ENCODE measurements around the gene PXYLP1.

Gene PXYLP1

DNA sequence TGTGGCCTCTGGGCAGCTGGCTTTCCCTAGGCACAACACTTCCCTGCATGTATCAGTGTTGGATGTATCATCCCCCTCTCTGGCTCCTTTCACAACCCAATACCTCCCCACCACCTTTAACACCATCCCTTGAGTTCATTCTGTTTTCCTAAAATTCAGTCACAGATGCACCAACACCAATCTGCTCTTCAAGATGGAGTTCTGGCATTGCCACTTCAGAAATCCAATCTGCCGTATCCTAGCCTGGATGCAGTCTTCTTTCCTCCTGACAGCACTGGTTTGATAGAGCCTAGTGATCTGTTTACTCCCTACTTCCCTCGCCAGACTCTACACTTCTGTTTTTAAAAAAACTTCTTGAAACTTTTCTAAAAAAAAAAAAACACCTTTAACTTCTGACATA, 21.7 kb downstream of the PXYLP1 start:
- DNase-seq: no peak

DNA sequence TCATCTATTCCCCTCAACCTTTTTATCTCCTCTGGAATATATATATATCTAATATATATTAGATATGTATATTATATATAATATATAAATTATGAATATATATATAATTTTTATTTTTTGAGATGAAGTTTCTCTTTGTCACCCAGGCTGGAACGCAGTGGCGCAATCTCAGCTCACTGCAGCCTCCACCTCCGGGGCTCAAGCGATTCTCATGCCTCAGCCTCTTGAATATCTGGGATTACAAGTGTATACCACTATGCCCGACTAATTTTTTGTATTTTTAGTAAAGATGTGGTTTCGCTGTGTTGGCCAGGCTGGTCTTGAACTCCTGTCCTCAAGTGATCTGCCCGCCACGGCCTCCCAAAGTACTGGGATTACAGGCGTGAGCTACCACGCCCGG, 22.2 kb downstream of the PXYLP1 start:
- no peak for DNase-seq

GRCh38 chr3:141255137-141255845, 23.7 kb downstream of the PXYLP1 start:
- no peak for DNase-seq

GRCh38 chr3:141255846-141256261, 24.2 kb downstream of the PXYLP1 start:
- DNase-seq: no peak

DNA sequence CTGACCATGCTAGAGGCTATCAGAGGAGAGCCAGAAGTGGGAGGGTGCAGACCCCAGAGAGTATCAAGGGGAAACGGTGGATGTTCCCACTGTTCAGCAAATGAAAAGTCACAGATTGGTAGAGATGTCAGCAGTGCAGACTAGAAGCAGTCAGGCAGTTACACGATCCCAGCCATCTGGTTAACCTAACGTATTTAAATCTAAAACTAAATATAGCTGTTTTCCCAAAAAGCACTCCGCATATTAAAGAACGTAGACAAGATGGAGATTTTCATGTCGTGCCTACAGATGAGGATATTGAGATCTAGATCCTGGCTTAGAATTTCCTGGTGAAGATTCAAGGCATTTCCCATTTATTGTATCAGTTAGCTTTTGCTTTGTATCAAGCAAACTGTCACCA, 25.2 kb downstream of the PXYLP1 start:
- DNase-seq: no peak

DNA sequence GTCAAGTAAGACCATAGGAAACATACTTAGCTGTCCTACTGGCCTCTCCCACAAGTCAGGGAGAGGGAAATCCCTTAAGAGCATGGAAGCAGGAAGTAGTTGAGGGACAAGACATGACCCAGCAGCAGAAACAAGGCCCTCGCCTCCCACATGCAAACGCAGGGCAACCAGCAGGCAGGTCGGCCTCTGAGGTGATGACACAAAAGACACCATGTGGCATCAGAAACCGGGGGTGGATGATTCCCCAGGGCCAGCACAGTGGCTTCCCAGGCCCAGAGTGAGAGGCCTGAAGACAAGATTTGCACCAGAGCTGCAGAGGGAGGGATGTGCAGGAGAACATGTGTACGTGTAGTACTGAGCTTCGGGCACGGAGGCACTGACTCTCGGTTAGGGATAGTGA, 26.3 kb downstream of the PXYLP1 start:
- no peak for DNase-seq

DNA sequence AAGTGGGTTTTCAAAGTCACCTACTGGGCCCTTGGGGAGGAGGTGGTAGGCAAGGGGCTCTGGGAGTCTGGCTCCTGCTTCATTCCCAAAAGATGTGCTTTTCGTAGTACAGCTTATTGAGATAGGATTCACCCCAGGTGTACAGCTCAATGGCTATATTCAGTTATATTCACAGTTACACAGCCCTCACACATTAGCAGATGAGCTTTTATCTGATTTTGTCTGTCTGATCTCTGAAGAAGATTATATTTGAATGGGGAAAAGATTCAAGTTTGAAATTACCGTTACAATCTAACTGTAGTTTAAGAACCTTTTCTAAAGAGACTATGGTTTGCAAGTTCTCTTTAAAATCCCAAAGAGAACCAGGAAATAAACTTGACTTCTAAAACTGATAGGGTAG, 27.3 kb downstream of the PXYLP1 start:
- no peak for DNase-seq

DNA sequence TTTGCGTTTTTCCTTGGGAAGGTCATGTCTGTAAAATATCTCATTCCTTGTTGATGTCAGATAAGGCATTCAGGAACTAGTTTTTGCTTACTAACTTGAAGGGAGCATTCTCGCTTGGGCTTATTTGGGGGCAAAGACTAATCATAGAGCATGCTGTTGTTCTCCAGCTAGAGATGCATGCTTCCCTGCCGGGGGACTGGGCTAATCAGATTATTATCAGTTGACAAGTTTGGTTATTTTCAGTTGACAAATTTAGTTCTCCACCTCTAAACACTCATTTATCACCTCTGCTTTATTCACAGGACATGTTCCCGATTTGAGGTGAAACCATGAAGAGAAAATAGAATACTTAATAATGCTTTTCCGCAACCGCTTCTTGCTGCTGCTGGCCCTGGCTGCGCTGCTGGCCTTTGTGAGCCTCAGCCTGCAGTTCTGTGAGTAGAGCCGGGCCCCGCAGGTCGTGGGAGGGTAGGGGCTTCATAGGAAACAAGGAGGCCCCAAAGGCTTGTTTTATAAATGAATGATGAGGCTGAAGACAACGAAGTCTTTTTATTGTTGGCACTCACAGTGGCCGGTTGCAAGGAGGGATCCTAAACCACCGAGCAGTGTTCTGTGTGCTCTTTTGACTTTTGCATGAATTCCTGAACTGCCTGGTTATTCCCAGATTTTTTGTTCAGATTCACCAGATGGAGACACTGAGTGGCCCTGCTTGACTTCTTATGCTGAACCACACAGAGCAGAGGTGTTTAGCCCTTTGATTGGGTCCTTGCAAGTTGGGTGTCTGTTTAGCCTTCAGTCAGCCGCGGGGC, 28.4 kb downstream of the PXYLP1 start:
- DNase-seq: no peak

GRCh38 chr3:141260630-141260927, 29.0 kb downstream of the PXYLP1 start:
- DNase-seq: no peak

DNA sequence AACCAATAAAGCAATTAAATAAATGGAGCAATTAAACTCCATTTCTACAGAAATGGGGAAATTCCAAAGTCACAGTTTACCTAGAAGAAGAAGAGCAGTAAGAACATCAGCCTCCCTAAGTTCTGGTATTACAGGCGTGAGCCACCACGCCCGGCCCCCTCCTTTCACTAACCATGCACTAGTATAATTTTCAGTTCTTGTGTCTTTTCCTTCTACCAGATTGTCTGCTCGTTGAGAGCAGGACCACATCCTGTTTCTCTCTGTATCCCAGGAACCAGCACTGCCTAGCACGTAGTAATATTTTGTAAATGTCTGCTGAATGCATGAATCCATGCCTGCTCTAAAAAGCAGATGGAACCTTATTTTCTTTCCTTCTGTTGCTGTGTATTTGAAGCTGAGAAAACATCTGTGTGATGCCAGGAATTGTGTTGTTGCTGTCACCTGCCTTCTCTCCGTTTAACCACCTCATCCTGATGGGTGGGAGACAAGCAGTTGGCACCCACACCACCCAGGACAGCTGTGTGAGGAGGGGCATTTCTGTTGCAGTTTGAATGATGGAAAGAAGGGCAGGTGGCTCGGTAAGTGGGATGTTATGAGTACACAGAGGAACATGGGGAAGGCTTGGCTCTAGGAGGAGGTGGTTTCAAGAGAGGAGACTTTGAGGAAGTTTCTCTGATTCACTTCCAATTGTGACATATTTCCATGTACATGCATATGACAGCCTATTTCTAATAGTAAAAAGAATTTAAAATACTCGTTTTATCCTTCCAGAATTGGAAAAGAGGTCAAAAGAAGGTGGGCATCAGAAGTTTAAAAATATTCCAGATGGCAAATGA, 30.1 kb downstream of the PXYLP1 start:
- no peak for DNase-seq

- DNase-seq: no peak
Measured at GRCh38 chr3:141262308-141262705, 30.7 kb downstream of the PXYLP1 start.

DNA sequence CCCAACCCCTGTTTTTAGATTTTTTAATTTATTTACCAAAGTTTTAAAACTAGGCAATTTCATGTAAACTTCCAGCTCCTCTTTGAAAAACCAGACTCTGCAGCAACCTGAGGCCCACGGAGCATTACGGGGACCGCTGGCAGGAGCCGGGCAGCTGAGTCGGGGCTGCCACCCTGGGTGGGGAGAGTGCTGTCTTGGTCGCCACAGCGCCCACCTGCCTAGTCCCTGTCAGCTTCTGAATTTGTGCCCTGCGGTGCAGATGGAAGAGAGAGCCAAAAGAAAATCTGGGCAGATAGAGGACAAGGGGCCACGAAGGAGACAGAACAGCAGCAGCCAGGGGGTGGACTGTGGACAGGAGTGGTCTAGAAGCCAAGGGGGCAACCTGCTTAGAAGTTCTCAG, 34.6 kb downstream of the PXYLP1 start:
- no peak for DNase-seq

DNA sequence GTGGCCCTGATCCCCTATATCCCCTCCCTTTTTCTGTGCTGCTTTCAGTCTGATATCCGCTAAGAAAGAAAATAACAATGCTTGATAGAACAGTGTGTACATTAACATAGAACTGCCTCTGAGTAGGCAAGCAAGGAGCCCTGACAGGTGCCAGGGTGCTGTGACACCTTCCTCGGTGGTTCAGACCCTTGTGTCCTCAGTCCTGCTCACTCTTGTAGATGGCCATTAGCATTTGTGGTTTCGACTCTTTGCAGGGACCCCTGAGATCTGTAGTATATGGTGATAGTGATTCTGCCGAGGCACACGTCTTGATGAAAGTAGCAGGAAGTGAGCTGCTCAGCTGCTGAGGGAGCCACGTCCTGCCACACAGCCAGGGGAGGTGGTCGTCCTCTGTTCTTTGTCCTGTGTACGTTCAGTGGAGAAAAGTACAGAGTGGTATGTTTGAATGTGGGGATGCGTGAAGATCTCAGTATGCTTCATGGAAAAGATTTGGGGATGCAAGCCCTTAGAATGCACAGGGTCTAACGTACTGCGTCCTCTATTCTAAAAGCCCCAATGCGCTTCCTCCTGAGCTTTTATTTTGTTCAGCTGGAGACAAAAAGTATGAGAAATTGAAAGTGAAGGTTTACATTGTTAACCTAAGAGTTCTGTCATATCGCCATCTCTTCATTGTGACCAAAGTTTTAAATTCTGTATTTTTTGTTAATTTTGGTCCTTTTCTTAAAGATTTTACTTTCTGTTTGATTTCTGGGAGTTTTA, 35.4 kb downstream of the PXYLP1 start:
- peak; percentile 27 for DNase-seq

DNA sequence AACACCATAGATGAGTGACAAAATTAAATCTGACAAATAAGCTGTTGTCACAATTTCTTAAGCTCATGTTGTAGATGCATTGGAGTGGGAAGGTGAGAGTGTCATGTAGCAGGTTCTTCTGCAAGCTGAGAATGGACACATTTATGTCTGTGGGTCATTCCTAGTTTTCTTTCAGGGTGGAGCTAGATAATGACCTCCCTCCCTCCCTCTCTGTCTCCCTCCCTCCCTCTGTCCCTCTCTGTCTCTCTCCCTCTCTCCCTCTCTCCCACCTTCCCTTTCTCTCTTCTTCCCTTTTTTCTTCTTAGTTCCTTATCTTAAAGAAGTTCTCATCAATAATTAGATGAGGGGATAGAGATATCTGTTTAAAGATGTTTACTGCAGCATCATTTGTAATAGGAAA, 36.0 kb downstream of the PXYLP1 start:
- DNase-seq: no peak

DNA sequence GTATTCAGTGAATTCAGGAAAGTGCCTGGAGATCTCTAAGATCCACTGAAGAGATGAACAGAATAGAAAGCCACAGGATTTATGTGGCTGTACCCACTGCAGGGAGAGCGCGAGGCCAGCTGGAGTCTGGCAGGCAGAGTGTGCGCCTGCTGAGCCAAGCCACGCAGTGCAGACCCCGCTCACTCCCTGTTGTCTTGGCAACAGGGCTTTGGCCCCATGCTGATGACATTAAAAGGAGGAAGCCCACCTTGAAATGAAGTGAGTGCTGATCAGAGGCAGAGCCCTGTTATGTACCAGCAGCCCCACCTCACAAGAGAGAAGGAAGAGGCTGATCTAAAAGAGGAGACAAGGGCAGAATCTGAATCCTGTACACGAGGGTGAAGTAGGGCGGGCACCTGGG, 36.7 kb downstream of the PXYLP1 start:
- DNase-seq: no peak

DNA sequence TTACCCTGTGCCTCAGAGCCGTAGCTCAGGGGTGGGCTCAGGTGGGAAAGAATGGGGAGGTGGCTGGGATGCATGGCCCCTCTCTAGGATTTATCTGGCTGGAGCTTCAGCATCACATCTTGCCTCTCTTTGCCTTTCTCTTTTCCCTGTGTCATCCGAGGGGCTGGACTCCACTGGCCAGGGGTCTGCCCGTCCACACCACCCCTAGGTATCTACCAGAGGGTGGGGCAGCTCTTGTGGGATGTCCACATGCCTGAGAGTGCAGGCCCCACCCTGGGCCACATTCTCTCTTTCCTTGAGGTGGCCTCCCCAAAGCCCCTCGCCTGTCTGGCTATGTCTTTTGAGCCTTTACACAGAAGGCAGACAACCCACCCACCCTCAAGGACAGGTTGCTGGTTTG, 37.2 kb downstream of the PXYLP1 start:
- DNase-seq: no peak

GRCh38 chr3:141269961-141270360, 38.3 kb downstream of the PXYLP1 start:
- no peak for DNase-seq

- DNase-seq: no peak
Measured at GRCh38 chr3:141271279-141272030, 39.8 kb downstream of the PXYLP1 start.

- no peak for DNase-seq
Measured at GRCh38 chr3:141272906-141273662, 41.5 kb downstream of the PXYLP1 start.

GRCh38 chr3:141273700-141274410, 42.2 kb downstream of the PXYLP1 start:
- DNase-seq: no peak
